Kidney epithelial cell (primary cell): Measurements from ENCODE around the gene B3GALT5. TPM values are rescaled to one million over a fixed set of nuclear protein-coding genes. Genes with fewer than 3 reads are reported as not detected.

ENCODE experiments used
- DNase-seq: peaks from one replicate; pipeline ENCODE4 v3.0.0-alpha.2; 2010; ENCODE audit warnings: low read depth
- H3K27me3 ChIP-seq: 2 replicates; pipeline ENCODE4 v1.6.0; 2011; ENCODE audit warnings: low read length; ENCODE audit not compliant: control insufficient read depth, insufficient read depth
- H3K36me3 ChIP-seq: 2 replicates; pipeline ENCODE4 v1.5.1; 2011; ENCODE audit warnings: low read length; ENCODE audit not compliant: control insufficient read depth, insufficient read depth
- H3K4me3 ChIP-seq: 2 replicates; pipeline ENCODE4 v1.5.1; 2011; ENCODE audit warnings: low read depth, mild to moderate bottlenecking, control low read depth, low read length
- CTCF ChIP-seq: IDR thresholded peaks from 2 replicates; pipeline ENCODE4 v1.5.1; 2011; ENCODE audit warnings: mild to moderate bottlenecking, moderate library complexity, low read length, control low read depth, inconsistent platforms; ENCODE audit not compliant: insufficient read depth, poor library complexity, severe bottlenecking
- total RNA-seq: library from RNA; depleted of rRNA; stranded (reverse); fragments of >200 nt; gene quantifications from 2 replicates; pipeline ENCODE4 v1.2.3, GENCODE V29; 2015

The B3GALT5 gene
- total RNA-seq, 1 donor from 2014 or later, result 4.3 TPM

DNA sequence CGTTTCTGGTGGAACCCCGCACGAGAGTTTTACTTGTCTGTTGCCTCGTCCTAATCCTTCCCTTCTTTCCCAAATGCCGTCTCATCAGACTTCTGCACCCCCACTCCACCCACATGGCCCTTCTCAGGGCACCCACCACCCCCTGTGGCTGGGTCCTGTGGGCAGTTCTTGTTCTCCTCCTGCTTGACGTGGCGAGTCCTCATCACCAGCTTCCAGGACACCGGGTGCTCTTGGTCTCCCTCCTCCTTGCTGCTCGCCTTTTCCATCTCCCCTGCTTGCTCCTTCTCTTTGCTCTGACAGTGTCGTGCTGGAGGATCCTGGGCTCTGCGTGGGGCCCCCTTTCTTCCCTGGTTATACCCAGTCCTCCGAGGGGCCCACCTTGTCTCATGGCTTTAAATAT lies 51.8 kb downstream of the B3GALT5 start:
- Histone ChIP-seq H3K4me3 (no peak overlapping the region), H3K27me3 (no peaks in the 10 kb centered on the region), H3K36me3 (no peaks in the 10 kb centered on the region)
- TF ChIP-seq CTCF, result no peak
- no peak for DNase-seq

- no peak for DNase-seq
- Histone ChIP-seq H3K4me3 (no peak overlapping the region), H3K27me3 (no peaks in the 10 kb centered on the region), H3K36me3 (no peaks in the 10 kb centered on the region)
- TF ChIP-seq CTCF, result no peak
These were observed 53.3 kb downstream of the B3GALT5 start for GRCh38 chr21:39666026-39666425.

DNA sequence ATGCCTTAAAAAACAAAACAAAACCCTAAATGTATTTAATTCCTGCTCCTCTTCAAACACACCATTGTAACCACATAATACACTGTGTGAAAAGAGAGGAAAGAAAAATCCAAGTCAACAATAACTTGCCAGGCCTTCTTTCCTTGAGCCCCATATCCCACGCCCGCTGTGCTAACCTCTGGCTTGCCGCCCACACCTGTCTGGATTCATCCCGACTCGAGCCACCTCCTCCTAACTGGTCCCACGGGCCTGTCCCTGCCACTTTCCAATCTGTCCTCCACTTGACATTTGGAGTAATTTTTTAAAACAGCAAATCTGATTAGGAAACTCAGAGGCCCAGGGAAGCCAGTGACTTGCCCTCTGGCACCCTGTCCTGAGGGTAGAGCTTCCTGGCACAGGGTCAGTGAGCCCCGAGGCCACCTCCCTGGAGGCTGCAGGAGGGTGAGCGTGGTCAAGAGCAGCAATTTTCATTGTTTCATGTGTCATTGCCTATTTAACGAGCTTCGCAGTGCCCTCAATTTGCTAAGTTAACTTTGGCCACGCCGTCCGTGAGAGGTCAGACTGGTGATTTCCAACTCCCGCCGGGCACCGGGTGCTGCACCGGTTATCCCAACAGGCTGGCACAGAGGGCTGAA lies 54.1 kb downstream of the B3GALT5 start:
- Histone ChIP-seq H3K4me3 (no peak overlapping the region), H3K36me3 (no peaks in the 10 kb centered on the region), H3K27me3 (no peaks in the 10 kb centered on the region)
- no peak for DNase-seq
- no peak for TF ChIP-seq CTCF

- DNase-seq, result no peak
- TF ChIP-seq CTCF, result no peak
- Histone ChIP-seq H3K27me3 (no peaks in the 10 kb centered on the region), H3K36me3 (no peaks in the 10 kb centered on the region), H3K4me3 (no peak overlapping the region)
These were observed 54.7 kb downstream of the B3GALT5 start for GRCh38 chr21:39667353-39667891.

DNA sequence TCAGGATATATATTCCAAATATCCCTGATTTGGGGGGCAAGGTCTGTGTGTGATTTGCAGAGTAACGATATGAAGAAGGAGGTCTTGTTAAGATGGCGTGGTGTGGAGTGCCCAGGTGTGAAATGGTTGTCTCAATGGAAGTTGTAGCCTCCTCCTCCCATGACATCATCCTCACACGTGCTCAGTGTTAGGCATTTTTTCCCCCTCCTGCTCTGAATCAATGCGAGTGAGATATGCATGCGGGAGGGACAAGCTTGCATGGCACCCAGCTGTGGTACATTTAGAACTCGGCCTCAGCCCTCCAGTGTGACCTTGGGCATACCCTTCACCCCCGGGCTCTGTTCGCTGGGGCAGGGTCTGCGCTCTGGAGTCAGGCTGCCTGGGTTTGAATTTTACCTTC lies 55.6 kb downstream of the B3GALT5 start:
- no peak overlapping the region for H3K4me3 ChIP-seq
- no peaks in the 10 kb centered on the region for H3K36me3 ChIP-seq
- no peak for TF ChIP-seq CTCF
- DNase-seq, result no peak
- H3K27me3 ChIP-seq, result no peaks in the 10 kb centered on the region

DNA sequence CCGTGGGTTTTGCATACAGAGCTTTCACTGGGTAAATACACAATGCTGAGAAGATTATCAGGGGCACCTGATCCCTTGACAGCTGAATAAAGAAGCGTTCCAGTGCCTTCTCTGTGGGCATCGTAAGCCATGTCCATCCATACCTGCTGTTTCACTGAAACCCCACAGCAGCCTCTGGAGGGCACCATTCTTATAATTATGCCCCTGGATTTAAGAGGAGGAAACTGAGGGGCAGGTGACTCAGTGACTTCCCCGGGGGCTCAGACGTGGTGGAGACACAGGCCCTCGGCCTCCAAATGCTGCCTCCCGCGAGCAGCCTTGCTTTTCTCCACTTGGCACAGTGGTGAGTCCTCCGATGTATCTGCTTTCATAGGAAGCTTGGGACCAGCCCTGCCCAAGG lies 56.7 kb downstream of the B3GALT5 start:
- TF ChIP-seq CTCF, result no peak
- no peak overlapping the region for H3K4me3 ChIP-seq
- no peak for DNase-seq
- no peaks in the 10 kb centered on the region for H3K27me3 ChIP-seq
- no peaks in the 10 kb centered on the region for H3K36me3 ChIP-seq
